Measurements from ENCODE around the gene RMDN3.
A peak's percentile ranks its signal among the peaks of the same experiment; 100 is the strongest.

The RMDN3 gene, protein sequence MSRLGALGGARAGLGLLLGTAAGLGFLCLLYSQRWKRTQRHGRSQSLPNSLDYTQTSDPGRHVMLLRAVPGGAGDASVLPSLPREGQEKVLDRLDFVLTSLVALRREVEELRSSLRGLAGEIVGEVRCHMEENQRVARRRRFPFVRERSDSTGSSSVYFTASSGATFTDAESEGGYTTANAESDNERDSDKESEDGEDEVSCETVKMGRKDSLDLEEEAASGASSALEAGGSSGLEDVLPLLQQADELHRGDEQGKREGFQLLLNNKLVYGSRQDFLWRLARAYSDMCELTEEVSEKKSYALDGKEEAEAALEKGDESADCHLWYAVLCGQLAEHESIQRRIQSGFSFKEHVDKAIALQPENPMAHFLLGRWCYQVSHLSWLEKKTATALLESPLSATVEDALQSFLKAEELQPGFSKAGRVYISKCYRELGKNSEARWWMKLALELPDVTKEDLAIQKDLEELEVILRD

DNA sequence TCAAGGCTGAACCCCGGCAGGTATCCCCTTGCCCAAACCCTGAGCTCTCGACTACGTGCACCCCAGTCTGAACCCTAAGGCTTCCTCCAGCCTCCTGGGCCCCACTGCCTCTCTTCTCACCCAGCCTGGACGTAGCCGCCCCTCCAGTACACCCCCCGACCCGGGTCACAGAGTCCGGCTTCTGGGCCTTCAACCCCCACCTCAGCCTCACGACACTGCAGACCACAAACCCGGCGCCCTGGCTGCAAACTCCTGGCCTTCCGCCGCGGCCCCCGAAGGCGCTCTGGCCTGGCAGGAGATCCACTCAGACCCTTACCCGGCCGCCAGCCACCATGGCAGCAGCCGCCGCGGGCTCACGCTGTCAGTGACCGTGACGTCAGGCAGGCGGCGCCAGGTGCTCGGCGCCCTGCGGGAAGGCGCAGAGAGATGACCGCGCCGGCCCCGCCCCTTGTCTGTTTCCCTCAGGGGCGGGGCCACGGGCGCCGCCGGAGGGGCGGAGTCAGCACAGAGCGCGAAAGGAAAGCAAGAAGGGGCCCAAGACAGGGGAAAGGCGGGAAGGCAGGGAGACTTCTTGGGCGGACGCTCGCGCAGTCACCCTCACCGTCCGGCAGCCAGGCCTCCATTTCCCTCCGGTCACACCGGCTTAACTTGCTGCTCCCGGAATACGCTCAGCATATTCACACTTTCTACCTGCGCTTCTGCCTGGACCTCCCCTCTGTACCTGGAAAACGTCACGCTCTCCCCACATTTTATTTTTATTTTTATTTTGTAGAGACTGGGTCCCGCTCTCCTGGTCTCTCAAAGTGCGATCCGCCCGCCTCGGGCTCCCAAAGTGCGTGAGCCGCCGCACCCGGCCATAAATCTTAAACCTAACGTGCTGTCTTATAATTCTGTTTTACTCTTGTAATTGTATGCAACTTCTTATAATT is at the start of gene RMDN3:
Gene RMDN3 (minus strand): TSS at position 372 of the 929 bp plus-strand sequence. CDS start 471 bp downstream, outside the sequence.
- DNase-seq = peak; percentile 97

- no peak for DNase-seq
Measured at GRCh38 chr15:40803688-40804087, 48.6 kb upstream of the RMDN3 start.

- no peak for DNase-seq
Measured at GRCh38 chr15:40803076-40803475, 48.0 kb upstream of the RMDN3 start.

GRCh38 chr15:40799523-40799922 is 44.5 kb upstream of the RMDN3 start:
- DNase-seq = no peak

- no peak for DNase-seq
Measured at GRCh38 chr15:40796512-40796911, 41.5 kb upstream of the RMDN3 start.

DNA sequence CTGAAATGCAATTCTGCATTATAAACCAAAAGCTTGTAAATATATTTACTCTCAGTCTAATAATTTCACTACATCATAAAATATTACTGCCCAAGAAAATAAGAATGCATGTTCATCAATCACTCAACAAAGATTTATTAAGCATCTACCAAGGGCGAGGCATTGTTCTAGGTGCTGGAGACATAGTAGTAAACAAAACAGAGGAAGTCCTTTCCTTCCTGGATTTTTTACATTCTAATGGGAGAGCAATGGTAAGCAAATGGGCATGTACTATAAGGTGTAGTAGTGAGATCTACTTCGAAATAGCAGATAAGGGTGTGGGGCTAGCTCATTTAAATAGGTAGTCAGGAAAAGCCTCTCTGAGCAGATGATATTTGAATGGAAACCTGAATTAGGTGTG is 41.0 kb upstream of the RMDN3 start:
- DNase-seq = no peak

DNA sequence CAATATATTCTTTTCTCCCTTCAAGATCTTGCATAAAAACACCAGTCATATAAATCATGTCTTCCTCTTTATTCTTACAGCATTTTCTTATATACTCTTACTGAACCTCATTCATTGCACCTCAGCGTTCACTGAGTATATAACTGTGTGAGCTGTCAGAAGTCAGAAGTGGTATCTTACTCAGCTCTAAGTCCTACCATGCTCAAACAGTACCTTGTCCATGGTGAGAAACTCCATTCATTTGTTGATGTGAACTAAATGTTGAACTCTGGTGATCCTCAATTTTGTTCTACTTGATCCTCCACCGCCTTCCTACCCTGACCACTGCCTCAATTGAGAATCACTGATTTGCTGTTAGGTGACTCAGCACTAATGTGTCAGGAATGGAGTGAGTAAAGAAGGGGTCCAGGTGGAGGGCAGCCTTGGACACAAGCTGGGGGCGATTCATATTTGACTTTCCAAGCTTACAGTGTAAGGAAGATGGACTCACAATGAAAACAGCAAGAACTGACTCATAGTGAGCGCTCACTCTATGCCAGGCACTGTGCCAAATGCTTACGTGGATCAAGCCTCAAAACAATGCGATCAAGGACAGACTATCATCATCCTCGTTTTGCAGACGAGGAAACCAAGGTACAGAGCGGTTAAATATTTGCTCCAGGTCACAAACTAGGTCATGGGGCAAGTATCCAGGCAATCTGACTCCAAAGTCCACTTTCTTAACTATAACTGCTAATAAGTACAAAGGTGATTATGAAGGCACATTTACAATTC is 38.3 kb upstream of the RMDN3 start:
- peak; percentile 48 for DNase-seq

GRCh38 chr15:40792394-40792793 is 37.3 kb upstream of the RMDN3 start:
- no peak for DNase-seq

DNA sequence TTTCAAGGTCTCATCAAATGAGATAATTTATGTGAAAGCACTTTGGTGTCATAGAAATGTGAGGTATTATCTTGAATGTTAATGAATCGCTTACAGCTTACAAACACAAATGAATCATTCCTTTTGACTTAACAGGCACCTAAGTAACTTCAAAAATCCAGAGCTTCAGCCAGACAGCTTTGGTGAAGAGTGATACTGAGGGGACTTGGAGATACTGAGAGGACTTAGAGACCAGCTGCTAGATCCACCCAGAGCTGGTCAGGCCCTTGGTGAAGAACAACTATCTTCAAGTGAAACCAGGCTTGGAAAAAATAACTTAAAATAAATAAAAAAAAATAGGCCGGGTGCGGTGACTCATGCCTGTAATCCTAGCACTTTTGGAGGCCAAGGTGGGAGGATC is 35.7 kb upstream of the RMDN3 start:
- no peak for DNase-seq

DNA sequence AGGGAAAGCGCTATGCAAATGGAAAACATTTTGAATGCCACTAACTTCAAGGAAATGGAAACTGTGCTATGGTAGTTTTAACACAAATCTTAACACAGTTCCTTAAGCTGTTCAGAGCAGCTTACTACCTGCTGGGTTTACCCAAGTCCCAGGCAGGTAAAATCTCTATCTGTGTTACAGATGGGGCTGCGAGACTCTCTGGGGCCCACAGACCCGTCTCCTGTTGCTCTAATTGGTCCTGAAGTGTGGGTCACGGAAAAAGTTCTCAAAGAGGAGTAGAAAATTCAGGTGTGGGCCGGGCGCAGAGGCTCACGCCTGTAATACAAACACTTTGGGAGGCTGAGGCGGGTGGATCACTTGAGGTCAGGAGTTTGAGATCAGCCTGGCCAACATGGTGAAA is 34.9 kb upstream of the RMDN3 start:
- DNase-seq = no peak

GRCh38 chr15:40789119-40789518 is 34.1 kb upstream of the RMDN3 start:
- DNase-seq = no peak

GRCh38 chr15:40787991-40788390 is 32.9 kb upstream of the RMDN3 start:
- peak; percentile 28 for DNase-seq

DNA sequence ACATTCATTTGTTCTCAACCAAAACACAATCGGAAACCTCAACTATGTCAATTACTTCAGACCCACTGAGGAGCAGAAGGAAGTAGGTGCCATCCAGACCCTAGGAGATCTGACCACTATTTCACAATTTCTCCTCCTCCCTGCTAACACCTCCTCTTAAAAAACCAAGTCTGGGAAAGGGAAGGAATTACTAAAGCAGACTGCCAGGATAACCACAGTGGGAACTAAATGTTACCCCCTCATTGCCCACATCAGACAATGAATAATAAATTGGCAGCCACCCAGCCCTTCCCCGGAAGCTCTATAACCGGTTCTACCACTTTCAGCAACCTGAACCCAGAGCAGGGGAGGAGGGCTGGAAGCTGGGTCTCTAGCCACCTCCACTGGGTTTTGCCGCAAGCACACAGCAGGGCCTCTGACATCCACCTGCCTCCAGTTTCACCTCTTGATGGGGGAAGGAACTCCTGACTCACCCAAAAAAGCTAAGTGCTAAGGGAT is 32.3 kb upstream of the RMDN3 start:
- DNase-seq = peak; percentile 66

- no peak for DNase-seq
Measured at GRCh38 chr15:40785814-40786213, 30.8 kb upstream of the RMDN3 start.

- no peak for DNase-seq
Measured at GRCh38 chr15:40785164-40785563, 30.1 kb upstream of the RMDN3 start.

DNA sequence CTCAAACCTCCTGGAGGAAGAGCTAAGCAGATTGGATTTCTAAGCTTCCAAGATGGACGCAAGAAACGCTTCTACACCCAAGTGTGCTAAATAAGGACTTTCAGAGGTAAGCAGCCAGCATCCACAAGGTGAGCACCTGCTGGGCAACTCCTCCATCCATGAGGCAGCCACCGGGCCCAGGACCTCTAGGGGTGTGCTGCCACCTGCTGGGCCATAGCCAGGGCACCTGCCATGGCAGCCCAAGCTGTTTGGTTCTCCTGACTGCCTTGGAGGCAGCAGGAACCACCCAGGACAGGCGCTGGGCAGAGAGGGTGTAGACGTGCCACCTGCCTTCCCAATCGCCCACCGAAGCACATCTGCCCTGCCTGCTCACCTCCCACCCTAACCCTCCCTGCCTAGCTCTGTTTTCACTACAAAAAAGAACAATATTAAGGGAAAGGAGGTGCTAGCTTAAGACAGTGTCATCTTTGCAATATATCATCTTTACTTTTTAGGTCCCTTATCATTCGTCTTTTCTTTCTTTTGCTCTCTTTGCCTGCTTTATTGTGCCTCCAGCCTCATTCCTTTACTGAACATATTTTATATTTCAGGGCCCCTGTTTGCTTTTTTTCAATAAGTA is 27.7 kb upstream of the RMDN3 start:
- peak; percentile 83 for DNase-seq

GRCh38 chr15:40776537-40777141 is 21.6 kb upstream of the RMDN3 start:
- peak; percentile 73 for DNase-seq

GRCh38 chr15:40775740-40776536 is 20.9 kb upstream of the RMDN3 start:
- DNase-seq = no peak

DNA sequence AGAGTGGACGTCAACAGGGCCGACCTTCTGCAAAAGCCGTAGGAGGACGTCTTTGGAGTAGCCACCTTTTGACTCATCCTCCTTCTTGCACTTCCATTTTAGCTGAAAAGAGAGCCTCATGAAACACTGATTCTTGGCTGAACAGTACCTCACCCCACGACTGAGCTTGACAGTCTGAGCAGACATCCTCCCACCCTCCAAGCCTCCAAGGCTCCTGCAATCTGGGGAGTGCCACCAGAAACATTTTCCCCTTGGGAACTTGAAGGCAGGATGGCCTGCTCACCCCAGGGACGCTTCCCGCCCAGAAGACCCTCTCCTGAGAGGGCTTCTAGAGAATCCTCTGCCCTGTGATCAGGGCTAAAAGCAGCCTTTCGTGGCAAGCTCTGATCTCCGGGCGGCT is 20.0 kb upstream of the RMDN3 start:
- DNase-seq = no peak

GRCh38 chr15:40773902-40774301 is 18.8 kb upstream of the RMDN3 start:
- DNase-seq = no peak

- DNase-seq = no peak
Measured at GRCh38 chr15:40773496-40773895, 18.4 kb upstream of the RMDN3 start.
